K562 (cell line): ENCODE data around the gene M6PR. TPM values are rescaled to one million over a fixed set of nuclear protein-coding genes. Genes with fewer than 3 reads are reported as not detected.

Experiments used
- ARID4B ChIP-seq: sonication (generic); formaldehyde crosslinking; IDR thresholded peaks from 2 replicates; pipeline ENCODE4 v1.8.0; 2022; ENCODE audit warnings: mild to moderate bottlenecking, missing genetic modification reagents
- CBX5 ChIP-seq: IDR thresholded peaks from 2 replicates; pipeline ENCODE4 v1.6.1; 2014; ENCODE audit warnings: low read depth, borderline replicate concordance
- FOXA3 ChIP-seq, 2 experiments: fragments of 450-650 bp in 1 of 2; sonication (generic) in 1 of 2; formaldehyde crosslinking; IDR thresholded peaks in 1 of 2; conservative IDR thresholded peaks in 1 of 2; 2 replicates each; pipeline versions ENCODE4 v1.4.0 to v1.8.0; 2020 to 2022; ENCODE audit warnings: mild to moderate bottlenecking in 2 of 2, missing genetic modification reagents in 1 of 2
- HOMEZ ChIP-seq: fragments of 250-450 bp; sonication (Bioruptor Pico); IDR thresholded peaks from 2 replicates; pipeline ENCODE4 v1.4.0; 2020; ENCODE audit warnings: mild to moderate bottlenecking, moderate library complexity
- MBD2 ChIP-seq: sonication (generic); IDR thresholded peaks from 2 replicates; pipeline ENCODE4 v1.6.1; 2016; ENCODE audit warnings: low read depth, borderline replicate concordance
- NEUROD1 ChIP-seq: fragments of 150-350 bp; IDR thresholded peaks from 2 replicates; pipeline ENCODE4 v1.6.1; 2014; ENCODE audit warnings: borderline replicate concordance, low read length, low read depth; ENCODE audit not compliant: partially characterized antibody
- POLR2H ChIP-seq: IDR thresholded peaks from 2 replicates; pipeline ENCODE4 v1.6.1; 2016; ENCODE audit warnings: missing genetic modification characterization, low read depth, mild to moderate bottlenecking, control low read depth, missing compliant biosample characterization, moderate library complexity
- RFX7 ChIP-seq: fragments of 250-450 bp; sonication (Bioruptor Pico); IDR thresholded peaks from 2 replicates; pipeline ENCODE4 v1.5.1; 2021; ENCODE audit warnings: mild to moderate bottlenecking
- ZBTB49 ChIP-seq: sonication (generic); formaldehyde crosslinking; IDR thresholded peaks from 2 replicates; pipeline ENCODE4 v1.8.0; 2022; ENCODE audit warnings: missing genetic modification reagents, mild to moderate bottlenecking, borderline replicate concordance
- ZNF436 ChIP-seq: fragments of 250-450, 450-650 bp; sonication (Bioruptor Pico); formaldehyde crosslinking; IDR thresholded peaks from 2 replicates; pipeline ENCODE4 v1.7.0; 2020; ENCODE audit warnings: mild to moderate bottlenecking
- polyA plus RNA-seq, 8 experiments: library from polyadenylated mRNA; depleted of rRNA in 4 of 8; stranded (reverse) in 5 of 8; unstranded in 3 of 8; fragments of >200 nt; fragmentation: Nextera tagmentation in 2 of 8; fragmentation: Illumina TruSeq in 1 of 8; extraction: Ambion mirVana in 2 of 8; extraction: Trizol in 1 of 8; gene quantifications; 2 replicates each; pipeline versions ENCODE4 v1.2.1 to v1.2.3, GENCODE V29; 2011 to 2014; ENCODE audit warnings: inconsistent platforms in 1 of 8, missing spikeins in 1 of 8
- total RNA-seq, 7 experiments: library from RNA; depleted of rRNA in 6 of 7; stranded (reverse); fragments of >200 nt in 6 of 7; fragmentation: Illumina TruSeq in 2 of 7; extraction: Trizol in 2 of 7; gene quantifications; 2 replicates each; pipeline versions ENCODE4 v1.2.1 to v1.2.3, GENCODE V29; 2011 to 2021; ENCODE audit warnings: low replicate concordance in 1 of 7
- TF ChIP-seq, protein P1 (sequence below): fragments of 250-450 bp; sonication (Bioruptor Pico); IDR thresholded peaks from 2 replicates; pipeline ENCODE4 v1.4.0; 2020; ENCODE audit warnings: mild to moderate bottlenecking, moderate library complexity, borderline replicate concordance
- TF ChIP-seq, protein P2 (sequence below): fragments of 450-650 bp; IDR thresholded peaks from 2 replicates; pipeline ENCODE4 v1.6.1; 2017; ENCODE audit warnings: antibody characterized with exemption

M6PR gene
- total and polyA plus RNA-seq, 9 of the 15 experiments (the other 6 are each of a cell fraction or from before 2014, with no cell fraction given): 78.6 to 159 (median 112) TPM

GRCh38 chr12:8949342-8950220 is at the start of gene M6PR (continued):
- TF ChIP-seq, protein P1, sequence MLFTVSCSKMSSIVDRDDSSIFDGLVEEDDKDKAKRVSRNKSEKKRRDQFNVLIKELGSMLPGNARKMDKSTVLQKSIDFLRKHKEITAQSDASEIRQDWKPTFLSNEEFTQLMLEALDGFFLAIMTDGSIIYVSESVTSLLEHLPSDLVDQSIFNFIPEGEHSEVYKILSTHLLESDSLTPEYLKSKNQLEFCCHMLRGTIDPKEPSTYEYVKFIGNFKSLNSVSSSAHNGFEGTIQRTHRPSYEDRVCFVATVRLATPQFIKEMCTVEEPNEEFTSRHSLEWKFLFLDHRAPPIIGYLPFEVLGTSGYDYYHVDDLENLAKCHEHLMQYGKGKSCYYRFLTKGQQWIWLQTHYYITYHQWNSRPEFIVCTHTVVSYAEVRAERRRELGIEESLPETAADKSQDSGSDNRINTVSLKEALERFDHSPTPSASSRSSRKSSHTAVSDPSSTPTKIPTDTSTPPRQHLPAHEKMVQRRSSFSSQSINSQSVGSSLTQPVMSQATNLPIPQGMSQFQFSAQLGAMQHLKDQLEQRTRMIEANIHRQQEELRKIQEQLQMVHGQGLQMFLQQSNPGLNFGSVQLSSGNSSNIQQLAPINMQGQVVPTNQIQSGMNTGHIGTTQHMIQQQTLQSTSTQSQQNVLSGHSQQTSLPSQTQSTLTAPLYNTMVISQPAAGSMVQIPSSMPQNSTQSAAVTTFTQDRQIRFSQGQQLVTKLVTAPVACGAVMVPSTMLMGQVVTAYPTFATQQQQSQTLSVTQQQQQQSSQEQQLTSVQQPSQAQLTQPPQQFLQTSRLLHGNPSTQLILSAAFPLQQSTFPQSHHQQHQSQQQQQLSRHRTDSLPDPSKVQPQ: no peak
- 0 out of 4 replicates have a peak, but pooled peaks of 1 of the 2 experiments have one; percentile 23 for TF ChIP-seq FOXA3 (CRISPR knock-in tag; conservative IDR thresholded peaks at IDR 0.05 in 1 of 2, IDR thresholded peaks at IDR 0.05 in 1 of 2)
- TF ChIP-seq ARID4B (CRISPR knock-in tag): peak; percentile 11; the same call in 1 of the 2 replicates
- peak; percentile 56; the same call in 1 of the 2 replicates for TF ChIP-seq POLR2H (tag)
- TF ChIP-seq ZNF436 (CRISPR knock-in tag): no peak
- no peak for TF ChIP-seq ZBTB49 (CRISPR knock-in tag)
- TF ChIP-seq, protein P2, sequence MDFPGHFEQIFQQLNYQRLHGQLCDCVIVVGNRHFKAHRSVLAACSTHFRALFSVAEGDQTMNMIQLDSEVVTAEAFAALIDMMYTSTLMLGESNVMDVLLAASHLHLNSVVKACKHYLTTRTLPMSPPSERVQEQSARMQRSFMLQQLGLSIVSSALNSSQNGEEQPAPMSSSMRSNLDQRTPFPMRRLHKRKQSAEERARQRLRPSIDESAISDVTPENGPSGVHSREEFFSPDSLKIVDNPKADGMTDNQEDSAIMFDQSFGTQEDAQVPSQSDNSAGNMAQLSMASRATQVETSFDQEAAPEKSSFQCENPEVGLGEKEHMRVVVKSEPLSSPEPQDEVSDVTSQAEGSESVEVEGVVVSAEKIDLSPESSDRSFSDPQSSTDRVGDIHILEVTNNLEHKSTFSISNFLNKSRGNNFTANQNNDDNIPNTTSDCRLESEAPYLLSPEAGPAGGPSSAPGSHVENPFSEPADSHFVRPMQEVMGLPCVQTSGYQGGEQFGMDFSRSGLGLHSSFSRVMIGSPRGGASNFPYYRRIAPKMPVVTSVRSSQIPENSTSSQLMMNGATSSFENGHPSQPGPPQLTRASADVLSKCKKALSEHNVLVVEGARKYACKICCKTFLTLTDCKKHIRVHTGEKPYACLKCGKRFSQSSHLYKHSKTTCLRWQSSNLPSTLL: no peak
- no peak for TF ChIP-seq NEUROD1
- TF ChIP-seq MBD2: no peak
- TF ChIP-seq CBX5: no peak
- no peak for TF ChIP-seq RFX7 (CRISPR knock-in tag)
- TF ChIP-seq HOMEZ (CRISPR knock-in tag): no peak
